Measurements from ENCODE around the gene LAIR2. TPM values are rescaled to one million over a fixed set of nuclear protein-coding genes. Genes with fewer than 3 reads are reported as not detected.

Gene LAIR2
- not detected for total RNA-seq
- 1 to 10 TPM in 1 of 2 donors, not detected in 1; 1.7 TPM for polyA plus RNA-seq
- long read RNA-seq, donor 1 = 0 reads
- long read RNA-seq, donor 2 = 0 reads
- long read RNA-seq, donor 3 = 0 reads
- long read RNA-seq, donor 4 = 0 reads
- long read RNA-seq, donor 5 = 0 reads

DNA sequence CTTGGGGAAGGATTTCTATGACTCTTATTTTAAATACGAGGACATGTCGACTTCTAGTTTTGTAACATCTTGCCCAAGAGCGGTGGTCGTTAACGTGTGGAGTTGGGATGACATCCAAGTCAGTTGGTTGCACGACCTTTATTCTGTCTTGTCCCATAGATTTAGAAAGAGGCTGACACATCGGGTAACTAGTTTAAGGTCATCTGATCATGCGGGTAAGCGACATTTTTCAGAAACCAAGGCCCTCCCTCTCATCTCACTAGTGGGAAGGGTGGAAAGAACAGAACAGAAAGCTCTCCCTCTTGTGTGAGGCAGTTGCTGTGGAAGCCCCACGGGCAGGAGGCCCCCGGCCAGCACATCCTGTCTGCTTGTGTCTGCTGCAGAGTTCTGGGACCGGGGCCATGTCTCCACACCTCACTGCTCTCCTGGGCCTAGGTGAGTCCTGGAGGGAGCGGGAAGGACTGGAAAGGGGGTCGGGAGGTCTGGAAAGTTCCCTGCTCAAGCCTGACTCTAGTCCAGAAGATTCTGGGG, at the start of gene LAIR2:
TSS of gene LAIR2 (plus strand) at position 314 of the 531 bp plus-strand sequence. CDS start at position 402, 88 bp downstream.
- peaks cover 0 to 3% (median 0%) of the 10 kb centered on the region in 3 donors for H3K27me3 ChIP-seq (ENCODE audit: control insufficient read depth in 3 of 3, insufficient read depth in 3 of 3, low read length in 2 of 3)
- WGBS, 2 donors = 37 to 59% methylated on average over 14 of the region's 14 CpGs

DNA sequence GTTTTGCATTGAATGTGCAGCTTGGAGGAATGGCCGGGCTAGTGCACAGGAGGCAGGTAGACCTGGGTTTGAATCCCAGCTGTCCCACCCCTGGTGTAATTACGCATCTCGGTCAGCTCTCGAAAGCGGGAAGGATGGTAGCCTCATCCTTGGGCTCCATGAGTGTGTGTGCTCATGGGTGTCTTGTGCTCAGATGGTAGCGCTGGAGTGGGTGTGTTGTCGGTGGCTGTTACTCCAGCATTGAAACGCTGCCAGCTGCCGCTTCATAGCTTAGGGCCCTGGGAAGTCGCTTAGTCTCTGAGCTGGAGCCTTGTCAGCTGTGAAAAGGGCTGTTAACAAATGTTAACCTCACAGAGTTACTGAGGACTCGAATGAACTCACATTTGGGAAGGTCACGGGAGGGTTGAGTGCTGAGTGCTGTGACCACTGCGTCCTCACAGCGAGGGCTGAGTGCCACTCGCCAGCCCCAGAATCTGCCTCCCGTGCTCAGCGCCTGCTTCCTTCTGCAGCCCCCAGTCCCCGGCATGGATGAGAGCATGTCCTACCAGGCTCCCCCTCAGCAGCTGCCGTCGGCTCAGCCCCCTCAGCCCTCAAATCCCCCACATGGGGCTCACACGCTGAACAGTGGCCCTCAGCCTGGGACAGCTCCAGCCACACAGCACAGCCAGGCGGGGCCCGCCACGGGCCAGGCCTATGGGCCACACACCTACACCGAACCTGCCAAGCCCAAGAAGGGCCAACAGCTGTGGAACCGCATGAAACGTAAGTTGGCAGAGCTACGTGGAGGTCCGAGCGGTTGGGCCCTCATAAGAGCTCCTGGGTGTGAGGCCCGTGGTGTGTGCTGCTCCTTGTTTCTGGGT, 48.5 kb upstream of the LAIR2 start:
- WGBS, 2 donors = 93% methylated on average over 30 to 31 of the region's 31 CpGs
- TF ChIP-seq, protein P1, sequence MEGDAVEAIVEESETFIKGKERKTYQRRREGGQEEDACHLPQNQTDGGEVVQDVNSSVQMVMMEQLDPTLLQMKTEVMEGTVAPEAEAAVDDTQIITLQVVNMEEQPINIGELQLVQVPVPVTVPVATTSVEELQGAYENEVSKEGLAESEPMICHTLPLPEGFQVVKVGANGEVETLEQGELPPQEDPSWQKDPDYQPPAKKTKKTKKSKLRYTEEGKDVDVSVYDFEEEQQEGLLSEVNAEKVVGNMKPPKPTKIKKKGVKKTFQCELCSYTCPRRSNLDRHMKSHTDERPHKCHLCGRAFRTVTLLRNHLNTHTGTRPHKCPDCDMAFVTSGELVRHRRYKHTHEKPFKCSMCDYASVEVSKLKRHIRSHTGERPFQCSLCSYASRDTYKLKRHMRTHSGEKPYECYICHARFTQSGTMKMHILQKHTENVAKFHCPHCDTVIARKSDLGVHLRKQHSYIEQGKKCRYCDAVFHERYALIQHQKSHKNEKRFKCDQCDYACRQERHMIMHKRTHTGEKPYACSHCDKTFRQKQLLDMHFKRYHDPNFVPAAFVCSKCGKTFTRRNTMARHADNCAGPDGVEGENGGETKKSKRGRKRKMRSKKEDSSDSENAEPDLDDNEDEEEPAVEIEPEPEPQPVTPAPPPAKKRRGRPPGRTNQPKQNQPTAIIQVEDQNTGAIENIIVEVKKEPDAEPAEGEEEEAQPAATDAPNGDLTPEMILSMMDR (IDR thresholded peaks at IDR 0.05; ENCODE audit: control extremely low read depth, extremely low read depth) = no peak
- ATAC-seq (ENCODE audit: insufficient read depth, low FRiP score) (no peak), DNase-seq (no peak)
- H3K4me3 ChIP-seq = no peak overlapping the region
- H3K4me1 ChIP-seq (ENCODE audit: control insufficient read depth in 5 of 5, insufficient read depth in 5 of 5, low read length in 5 of 5) = peaks cover 7 to 22% (median 11%) of the 10 kb centered on the region in 5 donors
- H3K9ac ChIP-seq (ENCODE audit: insufficient read depth in 1 of 2, low read length in 2 of 2) = no peak overlapping the region
- H3K27ac ChIP-seq (ENCODE audit: low read depth in 1 of 2, low read length in 1 of 2) = no peak overlapping the region
- H3K36me3 ChIP-seq (ENCODE audit: control insufficient read depth in 4 of 4, insufficient read depth in 4 of 4, low read length in 4 of 4) = peaks cover 20 to 87% (median 65%) of the 10 kb centered on the region in 4 donors
- no peaks in the 10 kb centered on the region for H3K9me3 ChIP-seq (ENCODE audit: control insufficient read depth in 4 of 4, insufficient read depth in 3 of 4, low read length in 3 of 4)
- H3K27me3 ChIP-seq (ENCODE audit: control insufficient read depth in 3 of 3, insufficient read depth in 3 of 3, low read length in 2 of 3) = no peaks in the 10 kb centered on the region

More for the DNA sequence above, at the start of gene LAIR2:
- ATAC-seq (ENCODE audit: insufficient read depth, low FRiP score) = no peak
- peaks cover 0 to 5% (median 0%) of the 10 kb centered on the region in 4 donors for H3K9me3 ChIP-seq (ENCODE audit: control insufficient read depth in 4 of 4, insufficient read depth in 3 of 4, low read length in 3 of 4)
- no peak for DNase-seq
- TF ChIP-seq, protein P1 (IDR thresholded peaks at IDR 0.05; ENCODE audit: control extremely low read depth, extremely low read depth) = no peak
- no peak within 1 kb of the TSS for H3K27ac ChIP-seq (ENCODE audit: low read depth in 1 of 2, low read length in 1 of 2)
- H3K4me3 ChIP-seq = no peak within 1 kb of the TSS
- no peaks in the 10 kb centered on the region for H3K36me3 ChIP-seq (ENCODE audit: control insufficient read depth in 4 of 4, insufficient read depth in 4 of 4, low read length in 4 of 4)
- H3K9ac ChIP-seq (ENCODE audit: insufficient read depth in 1 of 2, low read length in 2 of 2) = no peak within 1 kb of the TSS
- H3K4me1 ChIP-seq (ENCODE audit: control insufficient read depth in 5 of 5, insufficient read depth in 5 of 5, low read length in 5 of 5) = no peaks in the 10 kb centered on the region

- Histone ChIP-seq H3K4me1 (ENCODE audit: control insufficient read depth in 5 of 5, insufficient read depth in 5 of 5, low read length in 5 of 5) (peaks cover 7 to 27% (median 13%) of the 10 kb centered on the region in 5 donors), H3K36me3 (ENCODE audit: control insufficient read depth in 4 of 4, insufficient read depth in 4 of 4, low read length in 4 of 4) (peaks cover 20 to 86% (median 73%) of the 10 kb centered on the region in 4 donors), H3K27ac (ENCODE audit: low read depth in 1 of 2, low read length in 1 of 2) (no peak overlapping the region), H3K4me3 (no peak overlapping the region), H3K27me3 (ENCODE audit: control insufficient read depth in 3 of 3, insufficient read depth in 3 of 3, low read length in 2 of 3) (no peaks in the 10 kb centered on the region), H3K9me3 (ENCODE audit: control insufficient read depth in 4 of 4, insufficient read depth in 3 of 4, low read length in 3 of 4) (no peaks in the 10 kb centered on the region), H3K9ac (ENCODE audit: insufficient read depth in 1 of 2, low read length in 2 of 2) (no peak overlapping the region)
- WGBS, 2 donors = 94 to 95% methylated on average over 33 of the region's 33 CpGs
- TF ChIP-seq, protein P1 (IDR thresholded peaks at IDR 0.05; ENCODE audit: control extremely low read depth, extremely low read depth) = no peak
- ATAC-seq (ENCODE audit: insufficient read depth, low FRiP score) (no peak), DNase-seq (no peak)
Measured at GRCh38 chr19:54454781-54455675, 47.6 kb upstream of the LAIR2 start.

All from lung (tissue), 16 donors.